Chondrocyte (in vitro differentiated cells): ENCODE measurements around the gene TMEM163. TPM values are rescaled to one million over a fixed set of nuclear protein-coding genes. Genes with fewer than 3 reads are reported as not detected.

Experiments used
- DNase-seq: peaks from one replicate; pipeline ENCODE4 v3.0.0; 2021; ENCODE audit warnings: mixed read lengths, low spot score
- H3K27ac Mint-ChIP-seq: one replicate; pipeline ENCODE4 v1.8.0; 2021; ENCODE audit warnings: mild to moderate bottlenecking, moderate library complexity, mixed read lengths; ENCODE audit not compliant: unreplicated experiment
- H3K27me3 Mint-ChIP-seq: 2 replicates; pipeline ENCODE4 v1.8.0; 2021; ENCODE audit warnings: low read depth, mixed read lengths
- H3K36me3 Mint-ChIP-seq: 2 replicates; pipeline ENCODE4 v1.8.0; 2021; ENCODE audit warnings: low read depth, mixed read lengths
- H3K4me1 Mint-ChIP-seq: 2 replicates; pipeline ENCODE4 v1.8.0; 2021; ENCODE audit warnings: low read depth, mild to moderate bottlenecking, mixed read lengths
- H3K4me3 Mint-ChIP-seq: one replicate; pipeline ENCODE4 v1.8.0; 2021; ENCODE audit warnings: mild to moderate bottlenecking, moderate library complexity, mixed read lengths; ENCODE audit not compliant: unreplicated experiment
- H3K9me3 Mint-ChIP-seq: 2 replicates; pipeline ENCODE4 v1.8.0; 2021; ENCODE audit warnings: low read depth, mixed read lengths
- CTCF ChIP-seq: fragments of 200-600 bp; sonication (generic); IDR thresholded peaks from 2 replicates; pipeline ENCODE4 v1.5.0; 2021; ENCODE audit warnings: antibody characterized with exemption, mild to moderate bottlenecking, moderate library complexity
- total RNA-seq: library from RNA; stranded (reverse); gene quantifications from 3 replicates; pipeline ENCODE4 v1.2.1, GENCODE V29; 2021

TMEM163 gene
- total RNA-seq, 1 donor from 2014 or later, result 0.07 TPM

DNA sequence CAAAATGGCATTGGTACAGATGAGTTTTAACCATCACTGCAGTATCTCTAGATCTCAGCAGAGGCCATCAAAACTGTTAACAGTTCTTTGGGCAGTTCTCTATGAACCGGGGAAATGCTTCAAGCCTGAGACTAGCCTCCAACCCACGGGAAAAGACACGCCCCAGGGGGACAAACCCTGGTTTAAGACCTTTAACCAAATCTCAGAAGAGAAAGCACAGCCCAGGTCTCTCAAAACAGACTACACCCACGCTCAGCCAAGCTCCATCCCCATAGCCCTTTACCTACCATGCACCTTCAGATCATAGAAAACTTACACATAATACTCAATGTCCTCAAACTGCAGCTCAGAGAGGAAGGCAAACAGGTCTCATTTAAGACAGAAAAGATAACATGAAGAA is 78.3 kb downstream of the TMEM163 start:
- H3K4me1 Mint-ChIP-seq, result no peaks in the 10 kb centered on the region
- no peaks in the 10 kb centered on the region for H3K9me3 Mint-ChIP-seq
- no peak for DNase-seq
- no peak for TF ChIP-seq CTCF
- H3K27me3 Mint-ChIP-seq, result peaks cover 17% of the 10 kb centered on the region
- H3K36me3 Mint-ChIP-seq, result no peaks in the 10 kb centered on the region
- no peak overlapping the region for H3K27ac Mint-ChIP-seq
- H3K4me3 Mint-ChIP-seq, result no peak overlapping the region

- Mint-ChIP-seq H3K27me3 (peaks cover 19% of the 10 kb centered on the region), H3K4me1 (no peaks in the 10 kb centered on the region), H3K4me3 (no peak overlapping the region), H3K27ac (no peak overlapping the region), H3K36me3 (no peaks in the 10 kb centered on the region), H3K9me3 (no peaks in the 10 kb centered on the region)
- no peak for TF ChIP-seq CTCF
- DNase-seq, result no peak
Observed at GRCh38 chr2:134639265-134639664, 79.5 kb downstream of the TMEM163 start.

DNA sequence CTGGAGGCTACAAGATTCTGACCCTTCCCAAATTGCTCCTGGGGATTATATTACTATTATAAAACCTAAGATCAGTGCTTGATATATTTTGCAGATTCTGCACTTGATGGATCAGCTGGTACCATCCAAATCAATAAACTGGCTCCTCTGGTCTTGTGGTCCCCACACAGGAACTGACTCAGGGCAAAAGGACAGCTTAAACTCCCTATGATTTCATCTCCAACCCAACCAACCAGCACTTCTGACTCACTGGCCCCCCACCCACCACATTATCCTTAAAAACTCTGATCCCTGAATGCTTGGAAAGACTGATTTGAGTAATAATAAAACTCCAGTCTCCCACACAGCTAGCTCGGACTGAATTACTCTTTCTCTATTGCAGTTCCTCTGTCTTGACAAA is 82.1 kb downstream of the TMEM163 start:
- H3K4me1 Mint-ChIP-seq, result no peaks in the 10 kb centered on the region
- peaks cover 11% of the 10 kb centered on the region for H3K27me3 Mint-ChIP-seq
- no peaks in the 10 kb centered on the region for H3K36me3 Mint-ChIP-seq
- H3K9me3 Mint-ChIP-seq, result peaks cover 3% of the 10 kb centered on the region
- no peak for DNase-seq
- no peak for TF ChIP-seq CTCF
- no peak overlapping the region for H3K27ac Mint-ChIP-seq
- H3K4me3 Mint-ChIP-seq, result no peak overlapping the region

GRCh38 chr2:134634054-134634753 is 84.6 kb downstream of the TMEM163 start:
- no peak for TF ChIP-seq CTCF
- H3K27ac Mint-ChIP-seq, result no peak overlapping the region
- H3K36me3 Mint-ChIP-seq, result no peaks in the 10 kb centered on the region
- no peak for DNase-seq
- H3K4me1 Mint-ChIP-seq, result no peaks in the 10 kb centered on the region
- H3K9me3 Mint-ChIP-seq, result peaks cover 3% of the 10 kb centered on the region
- peaks cover 8% of the 10 kb centered on the region for H3K27me3 Mint-ChIP-seq
- no peak overlapping the region for H3K4me3 Mint-ChIP-seq

GRCh38 chr2:134630504-134631159 is 88.2 kb downstream of the TMEM163 start:
- TF ChIP-seq CTCF, result no peak
- DNase-seq, result no peak
- peaks cover 6% of the 10 kb centered on the region for H3K27me3 Mint-ChIP-seq
- no peak overlapping the region for H3K27ac Mint-ChIP-seq
- H3K9me3 Mint-ChIP-seq, result peaks cover 6% of the 10 kb centered on the region
- H3K4me1 Mint-ChIP-seq, result no peaks in the 10 kb centered on the region
- no peak overlapping the region for H3K4me3 Mint-ChIP-seq
- no peaks in the 10 kb centered on the region for H3K36me3 Mint-ChIP-seq
